OCI-LY1 (cell line): ENCODE measurements around the gene FYTTD1.

Experiments used
- EZH2 ChIP-seq: fragments of 200-600 bp; sonication (generic), shearing (Covaris generic); IDR thresholded peaks from 2 replicates; pipeline ENCODE4 v1.8.0; 2017; ENCODE audit warnings: borderline replicate concordance, mixed run types, mild to moderate bottlenecking, antibody characterized with exemption, low read length, moderate library complexity, mixed read lengths
- TF ChIP-seq, protein P1 (sequence below): fragments of 200-600 bp; sonication (generic), shearing (Covaris generic); IDR thresholded peaks from 2 replicates; pipeline ENCODE4 v1.5.1; 2017; ENCODE audit warnings: mild to moderate bottlenecking, antibody characterized with exemption, low read length, moderate library complexity, mixed read lengths

DNA sequence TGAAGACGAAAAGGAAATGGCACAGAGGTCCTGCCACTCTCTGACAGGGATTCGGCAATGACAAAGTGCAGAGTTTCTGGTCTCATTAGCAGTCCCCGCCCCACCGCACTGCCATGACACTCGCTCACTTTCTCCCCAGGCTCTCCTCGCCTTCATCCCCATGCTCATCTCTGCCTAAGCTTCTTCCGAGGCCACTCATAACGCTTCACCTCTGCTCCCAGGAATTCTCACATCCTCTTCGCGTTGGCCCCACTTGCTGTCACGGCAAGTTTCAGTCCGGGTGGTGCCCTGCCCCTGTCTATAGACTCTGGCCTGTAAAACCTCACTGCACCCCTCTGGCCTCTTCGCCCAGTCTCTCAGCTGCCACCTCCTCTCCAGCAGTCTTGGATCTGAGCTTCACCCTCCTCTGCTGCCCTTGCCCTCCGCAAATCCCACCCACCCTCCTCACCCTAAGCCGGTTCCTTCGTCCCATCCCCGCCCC is 13.6 kb upstream of the FYTTD1 start:
- TF ChIP-seq, protein P1, sequence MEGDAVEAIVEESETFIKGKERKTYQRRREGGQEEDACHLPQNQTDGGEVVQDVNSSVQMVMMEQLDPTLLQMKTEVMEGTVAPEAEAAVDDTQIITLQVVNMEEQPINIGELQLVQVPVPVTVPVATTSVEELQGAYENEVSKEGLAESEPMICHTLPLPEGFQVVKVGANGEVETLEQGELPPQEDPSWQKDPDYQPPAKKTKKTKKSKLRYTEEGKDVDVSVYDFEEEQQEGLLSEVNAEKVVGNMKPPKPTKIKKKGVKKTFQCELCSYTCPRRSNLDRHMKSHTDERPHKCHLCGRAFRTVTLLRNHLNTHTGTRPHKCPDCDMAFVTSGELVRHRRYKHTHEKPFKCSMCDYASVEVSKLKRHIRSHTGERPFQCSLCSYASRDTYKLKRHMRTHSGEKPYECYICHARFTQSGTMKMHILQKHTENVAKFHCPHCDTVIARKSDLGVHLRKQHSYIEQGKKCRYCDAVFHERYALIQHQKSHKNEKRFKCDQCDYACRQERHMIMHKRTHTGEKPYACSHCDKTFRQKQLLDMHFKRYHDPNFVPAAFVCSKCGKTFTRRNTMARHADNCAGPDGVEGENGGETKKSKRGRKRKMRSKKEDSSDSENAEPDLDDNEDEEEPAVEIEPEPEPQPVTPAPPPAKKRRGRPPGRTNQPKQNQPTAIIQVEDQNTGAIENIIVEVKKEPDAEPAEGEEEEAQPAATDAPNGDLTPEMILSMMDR, result no peak
- TF ChIP-seq EZH2, result no peak
